ENCODE results near the gene CACNA1G. TPM values are rescaled to one million over a fixed set of nuclear protein-coding genes. Genes with fewer than 3 reads are reported as not detected.
A peak's percentile ranks its signal among the peaks of the same experiment; 100 is the strongest.

Gene CACNA1G
- total and polyA plus RNA-seq, 9 of the 15 experiments (the other 6 are each of a cell fraction or from before 2014, with no cell fraction given): 0.01 TPM; not detected in 8

- no peak overlapping the region for H3K4me2 ChIP-seq (ENCODE audit: insufficient read depth, low read length)
- POLR2A ChIA-PET: interaction anchor here (0.6 kb wide), 1 partner anchor 39 kb away, joined by 3 read pairs; no protein-coding TSS in a partner anchor
- no peaks in the 10 kb centered on the region for H3K9me3 ChIP-seq (replicated peaks; ENCODE audit: control insufficient read depth, insufficient read depth, low read depth, low read length)
Observed at GRCh38 chr17:50668838-50669581, 108.5 kb downstream of the CACNA1G start.

DNA sequence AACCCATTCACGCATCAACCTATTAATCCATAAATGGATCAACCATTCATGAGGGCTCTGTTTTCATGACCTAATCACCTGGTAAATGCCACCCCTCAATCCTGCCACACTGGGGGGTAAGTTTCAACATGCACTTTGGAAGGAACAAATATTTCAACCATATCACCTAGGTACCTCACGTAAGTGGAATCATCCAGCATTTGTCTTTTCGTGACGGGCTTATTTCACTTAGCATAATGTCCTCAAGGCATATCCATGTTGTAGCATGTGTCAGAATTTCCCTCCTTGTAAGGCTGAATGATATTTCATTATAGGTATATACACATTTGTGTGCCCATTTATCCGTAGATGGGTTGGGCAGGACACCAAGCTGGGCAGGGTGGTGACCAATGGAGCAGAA is 111.6 kb downstream of the CACNA1G start:
- ChIA-PET POLR2A (interaction anchor here (1.0 kb wide), 1 partner anchor 121 kb away, joined by 3 read pairs; no protein-coding TSS in a partner anchor), CTCF (ENCODE audit: low intra/inter-chr PET ratio) (no interaction called here)
- Histone ChIP-seq H2AFZ (ENCODE audit: low read depth, low read length) (no peak overlapping the region), H3K4me1 (replicated peaks in 1 of 2; ENCODE audit: control insufficient read depth in 2 of 2, insufficient read depth in 2 of 2, low read length in 2 of 2) (peaks cover 0 to 20% of the 10 kb centered on the region in 2 experiments; a peak in 3 of 5 replicates), H3K79me2 (ENCODE audit: control insufficient read depth, insufficient read depth, low read length) (no peaks in the 10 kb centered on the region), H3K9me1 (ENCODE audit: control insufficient read depth, insufficient read depth, low read length) (no peaks in the 10 kb centered on the region), H4K20me1 (replicated peaks; ENCODE audit: control insufficient read depth, insufficient read depth, low read length) (no peaks in the 10 kb centered on the region), H3K4me2 (ENCODE audit: insufficient read depth, low read length) (no peak overlapping the region), H3K9ac (ENCODE audit: insufficient read depth in 1 of 2, low read depth in 2 of 2, low read length in 2 of 2) (no peak overlapping the region), H3K9me3 (replicated peaks; ENCODE audit: control insufficient read depth, insufficient read depth, low read depth, low read length) (no peaks in the 10 kb centered on the region), H3K4me3 (no peak overlapping the region), H3K27me3 (ENCODE audit: control insufficient read depth in 2 of 2, insufficient read depth in 2 of 2, low read length in 2 of 2) (peaks cover 0 to 28% of the 10 kb centered on the region in 2 experiments; a peak in 2 of 5 replicates), H3K36me3 (ENCODE audit: control insufficient read depth, insufficient read depth, low read length) (no peaks in the 10 kb centered on the region), H3K27ac (ENCODE audit: extremely low read depth, low read depth, low read length) (no peak overlapping the region)
- ATAC-seq: no peak
- in situ Hi-C loops (cut with MboI) (no loop called here), intact Hi-C loops (cut with micrococcal nuclease) (no loop called here)
- no peak for DNase-seq (ENCODE audit: extremely low read depth in 1 of 4, low spot score in 3 of 4)
- WGBS (ENCODE audit: insufficient coverage, low coverage, missing lambda C conversion rate): 62% methylated on average over 5 of the region's 5 CpGs
- no TSS peak for BruUV-seq (replicated peaks)
- FAIRE-seq: no peak
- no peak for TF ChIP-seq ZNF586 (CRISPR knock-in tag; conservative IDR thresholded peaks at IDR 0.05)
- TF ChIP-seq ZNF431 (CRISPR knock-in tag; IDR thresholded peaks at IDR 0.05): no peak
- no peak for TF ChIP-seq ELF1 (tag; IDR thresholded peaks at IDR 0.05)
- no peak for TF ChIP-seq MEIS2 (IDR thresholded peaks at IDR 0.05; ENCODE audit: partially characterized antibody)
- no peak for TF ChIP-seq ZNF224 (CRISPR knock-in tag; IDR thresholded peaks at IDR 0.05)
- TF ChIP-seq ZNF584 (CRISPR knock-in tag; IDR thresholded peaks at IDR 0.05; ENCODE audit: low read depth): no peak
- TF ChIP-seq CREM (IDR thresholded peaks at IDR 0.05; ENCODE audit: low read depth): no peak
- TF ChIP-seq, protein P1, sequence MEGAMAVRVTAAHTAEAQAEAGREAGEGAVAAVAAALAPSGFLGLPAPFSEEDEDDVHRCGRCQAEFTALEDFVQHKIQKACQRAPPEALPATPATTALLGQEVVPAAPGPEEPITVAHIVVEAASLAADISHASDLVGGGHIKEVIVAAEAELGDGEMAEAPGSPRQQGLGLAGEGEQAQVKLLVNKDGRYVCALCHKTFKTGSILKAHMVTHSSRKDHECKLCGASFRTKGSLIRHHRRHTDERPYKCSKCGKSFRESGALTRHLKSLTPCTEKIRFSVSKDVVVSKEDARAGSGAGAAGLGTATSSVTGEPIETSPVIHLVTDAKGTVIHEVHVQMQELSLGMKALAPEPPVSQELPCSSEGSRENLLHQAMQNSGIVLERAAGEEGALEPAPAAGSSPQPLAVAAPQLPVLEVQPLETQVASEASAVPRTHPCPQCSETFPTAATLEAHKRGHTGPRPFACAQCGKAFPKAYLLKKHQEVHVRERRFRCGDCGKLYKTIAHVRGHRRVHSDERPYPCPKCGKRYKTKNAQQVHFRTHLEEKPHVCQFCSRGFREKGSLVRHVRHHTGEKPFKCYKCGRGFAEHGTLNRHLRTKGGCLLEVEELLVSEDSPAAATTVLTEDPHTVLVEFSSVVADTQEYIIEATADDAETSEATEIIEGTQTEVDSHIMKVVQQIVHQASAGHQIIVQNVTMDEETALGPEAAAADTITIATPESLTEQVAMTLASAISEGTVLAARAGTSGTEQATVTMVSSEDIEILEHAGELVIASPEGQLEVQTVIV (CRISPR knock-in tag; IDR thresholded peaks at IDR 0.05; ENCODE audit: borderline replicate concordance): no peak
- TF ChIP-seq HDGF (IDR thresholded peaks at IDR 0.05): no peak
- no peak for TF ChIP-seq MCM2 (IDR thresholded peaks at IDR 0.05; ENCODE audit: low read depth)
- no peak for TF ChIP-seq HDAC8 (tag; IDR thresholded peaks at IDR 0.05)
- TF ChIP-seq MEF2A (IDR thresholded peaks at IDR 0.05; ENCODE audit: control insufficient read depth, low read depth, low read length): no peak
- TF ChIP-seq BCOR (IDR thresholded peaks at IDR 0.05): no peak

More at GRCh38 chr17:50668838-50669581, 108.5 kb downstream of the CACNA1G start:
- Histone ChIP-seq H2AFZ (ENCODE audit: low read depth, low read length) (no peak overlapping the region), H3K36me3 (ENCODE audit: control insufficient read depth, insufficient read depth, low read length) (no peaks in the 10 kb centered on the region), H3K4me1 (replicated peaks in 1 of 2; ENCODE audit: control insufficient read depth in 2 of 2, insufficient read depth in 2 of 2, low read length in 2 of 2) (peaks cover 11 to 17% of the 10 kb centered on the region in 2 experiments), H3K79me2 (ENCODE audit: control insufficient read depth, insufficient read depth, low read length) (no peaks in the 10 kb centered on the region), H4K20me1 (replicated peaks; ENCODE audit: control insufficient read depth, insufficient read depth, low read length) (no peaks in the 10 kb centered on the region), H3K4me3 (no peak overlapping the region), H3K9me1 (ENCODE audit: control insufficient read depth, insufficient read depth, low read length) (no peaks in the 10 kb centered on the region), H3K9ac (ENCODE audit: insufficient read depth in 1 of 2, low read depth in 2 of 2, low read length in 2 of 2) (0 out of 4 replicates have a peak overlapping the region, but pooled peaks of 1 of the 2 experiments have one; percentile 13), H3K27ac (ENCODE audit: extremely low read depth, low read depth, low read length) (no peak overlapping the region), H3K27me3 (ENCODE audit: control insufficient read depth in 2 of 2, insufficient read depth in 2 of 2, low read length in 2 of 2) (peaks cover 0 to 7% of the 10 kb centered on the region in 2 experiments; a peak in 1 of 5 replicates)
- no peak for ATAC-seq
- TF ChIP-seq ETV5 (CRISPR knock-in tag; IDR thresholded peaks at IDR 0.05; ENCODE audit: low read depth): no peak
- TF ChIP-seq LARP7 (IDR thresholded peaks at IDR 0.05): no peak
- TF ChIP-seq ZFX (CRISPR knock-in tag; IDR thresholded peaks at IDR 0.05): peak; percentile 37; the same call in 1 of the 2 replicates
- no peak for TF ChIP-seq ZZZ3 (IDR thresholded peaks at IDR 0.05)
- no peak for FAIRE-seq
- in situ Hi-C loops (cut with MboI) (no loop called here), intact Hi-C loops (cut with micrococcal nuclease) (no loop called here)
- no TSS peak for BruUV-seq (replicated peaks)
- CTCF ChIA-PET (ENCODE audit: low intra/inter-chr PET ratio): no interaction called here
- WGBS (ENCODE audit: insufficient coverage, low coverage, missing lambda C conversion rate): 44% methylated on average over 9 of the region's 9 CpGs
- DNase-seq (ENCODE audit: extremely low read depth in 1 of 4, low spot score in 3 of 4): no peak
